ENCODE results near the gene SFTPA2. TPM values are rescaled to one million over a fixed set of nuclear protein-coding genes. Genes with fewer than 3 reads are reported as not detected.
"Not testable (repeated sequence)": the region's sequence is repeated elsewhere in the genome, so short reads cannot be mapped to it uniquely, and the experiment has no call there.

SFTPA2 gene
- total and polyA plus RNA-seq, 2 donors from 2014 or later, result 0.13 TPM; not detected in 1

DNA sequence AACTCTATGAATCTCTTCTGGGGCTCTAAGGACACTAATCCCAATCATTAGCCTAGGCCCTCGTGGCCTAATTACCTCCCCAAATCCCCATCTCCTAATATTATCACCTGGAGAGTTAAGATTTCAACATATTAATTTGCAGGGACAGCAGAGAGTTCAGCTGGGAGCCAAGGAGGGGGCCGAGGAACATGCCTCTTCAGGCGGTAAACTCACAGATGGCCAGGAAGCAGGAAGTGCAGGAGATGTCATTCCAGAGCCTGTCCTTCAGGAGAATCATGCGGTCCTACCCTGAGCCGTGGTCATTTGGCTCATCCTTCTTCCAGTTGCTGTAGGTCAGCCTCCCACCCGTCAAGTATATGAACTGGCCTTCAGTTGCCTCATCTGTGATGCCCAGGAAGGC is 21.9 kb upstream of the SFTPA2 start:
- no peaks in the 10 kb centered on the region for H3K9me3 ChIP-seq (ENCODE audit: control insufficient read depth in 2 of 3, insufficient read depth in 1 of 3, low read length in 3 of 3)
- H3K36me3 ChIP-seq (ENCODE audit: control insufficient read depth in 2 of 3, insufficient read depth in 3 of 3, low read length in 3 of 3), result no peaks in the 10 kb centered on the region
- no peak for DNase-seq
- H3K9ac ChIP-seq (ENCODE audit: low read length in 3 of 3), result no peak overlapping the region
- no peak overlapping the region for H3K4me3 ChIP-seq (ENCODE audit: low read length in 3 of 3)
- no peaks in the 10 kb centered on the region for H3K4me1 ChIP-seq (ENCODE audit: control insufficient read depth in 2 of 3, insufficient read depth in 2 of 3, low read depth in 1 of 3, low read length in 3 of 3)
- H3K27me3 ChIP-seq (ENCODE audit: control insufficient read depth, insufficient read depth, low read length), result no peaks in the 10 kb centered on the region
- TF ChIP-seq CTCF (IDR thresholded peaks at IDR 0.05; ENCODE audit: borderline replicate concordance, extremely low read depth, insufficient read depth), result no peak
- FAIRE-seq, result no peak
- intact Hi-C loops (cut with DNase I), result no loop called here
- H3K27ac ChIP-seq (ENCODE audit: low read depth in 2 of 2, low read length in 2 of 2), result no peak overlapping the region

- no peaks in the 10 kb centered on the region for H3K36me3 ChIP-seq (ENCODE audit: control insufficient read depth in 2 of 3, insufficient read depth in 3 of 3, low read length in 3 of 3)
- no peak overlapping the region for H3K4me3 ChIP-seq (ENCODE audit: low read length in 3 of 3)
- DNase-seq (no peak), FAIRE-seq (no peak)
- H3K27me3 ChIP-seq (ENCODE audit: control insufficient read depth, insufficient read depth, low read length), result no peaks in the 10 kb centered on the region
- H3K9ac ChIP-seq (ENCODE audit: low read length in 3 of 3), result no peak overlapping the region
- no peak for TF ChIP-seq CTCF (IDR thresholded peaks at IDR 0.05; ENCODE audit: borderline replicate concordance, extremely low read depth, insufficient read depth)
- H3K9me3 ChIP-seq (ENCODE audit: control insufficient read depth in 2 of 3, insufficient read depth in 1 of 3, low read length in 3 of 3), result no peaks in the 10 kb centered on the region
- intact Hi-C loops (cut with DNase I), result no loop called here
- H3K27ac ChIP-seq (ENCODE audit: low read depth in 2 of 2, low read length in 2 of 2), result no peak overlapping the region
- H3K4me1 ChIP-seq (ENCODE audit: control insufficient read depth in 2 of 3, insufficient read depth in 2 of 3, low read depth in 1 of 3, low read length in 3 of 3), result no peaks in the 10 kb centered on the region
These were observed 20.8 kb upstream of the SFTPA2 start for GRCh38 chr10:79581044-79581443.

DNA sequence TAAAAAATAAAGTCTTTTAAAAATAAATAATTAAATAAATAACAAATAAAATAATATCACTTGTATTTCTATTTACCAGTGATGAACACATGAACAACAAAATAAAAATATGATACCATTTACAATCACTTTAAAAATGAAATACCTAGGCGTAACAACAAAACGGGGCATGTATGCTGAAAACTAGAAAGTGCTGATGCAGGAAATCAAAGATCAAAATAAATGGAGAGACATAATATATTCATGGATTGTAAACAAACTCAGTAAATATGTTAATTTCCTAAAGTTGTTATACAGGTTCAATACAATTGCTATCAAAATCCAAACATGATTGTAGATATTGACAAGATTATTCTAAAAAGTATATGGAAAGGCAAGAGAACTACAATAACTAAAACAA is 19.2 kb upstream of the SFTPA2 start:
- H3K9me3 ChIP-seq (ENCODE audit: control insufficient read depth in 2 of 3, insufficient read depth in 1 of 3, low read length in 3 of 3), result no peaks in the 10 kb centered on the region
- H3K27me3 ChIP-seq (ENCODE audit: control insufficient read depth, insufficient read depth, low read length), result no peaks in the 10 kb centered on the region
- H3K4me1 ChIP-seq (ENCODE audit: control insufficient read depth in 2 of 3, insufficient read depth in 2 of 3, low read depth in 1 of 3, low read length in 3 of 3), result no peaks in the 10 kb centered on the region
- H3K27ac ChIP-seq (ENCODE audit: low read depth in 2 of 2, low read length in 2 of 2), result no peak overlapping the region
- H3K4me3 ChIP-seq (ENCODE audit: low read length in 3 of 3), result no peak overlapping the region
- FAIRE-seq, result peak; percentile 54
- H3K9ac ChIP-seq (ENCODE audit: low read length in 3 of 3), result no peak overlapping the region
- intact Hi-C loops (cut with DNase I), result no loop called here
- no peaks in the 10 kb centered on the region for H3K36me3 ChIP-seq (ENCODE audit: control insufficient read depth in 2 of 3, insufficient read depth in 3 of 3, low read length in 3 of 3)
- no peak for DNase-seq
- TF ChIP-seq CTCF (IDR thresholded peaks at IDR 0.05; ENCODE audit: borderline replicate concordance, extremely low read depth, insufficient read depth), result no peak

- FAIRE-seq; DNase-seq; H3K36me3 ChIP-seq (ENCODE audit: control insufficient read depth in 2 of 3, insufficient read depth in 3 of 3, low read length in 3 of 3); H3K27ac ChIP-seq (ENCODE audit: low read depth in 2 of 2, low read length in 2 of 2); intact Hi-C loops (cut with DNase I); H3K4me1 ChIP-seq (ENCODE audit: control insufficient read depth in 2 of 3, insufficient read depth in 2 of 3, low read depth in 1 of 3, low read length in 3 of 3); H3K9ac ChIP-seq (ENCODE audit: low read length in 3 of 3); H3K9me3 ChIP-seq (ENCODE audit: control insufficient read depth in 2 of 3, insufficient read depth in 1 of 3, low read length in 3 of 3); H3K4me3 ChIP-seq (ENCODE audit: low read length in 3 of 3); H3K27me3 ChIP-seq (ENCODE audit: control insufficient read depth, insufficient read depth, low read length): not testable (repeated sequence)
These were observed 10.4 kb upstream of the SFTPA2 start for GRCh38 chr10:79570624-79571023.

Measured in kidney (tissue), 14 donors.